Esophagus squamous epithelium (tissue), 4 donors: ENCODE results near the gene DNAH10.

ENCODE experiments used
- POLR2A ChIP-seq, 4 donors: fragments of 450-650 bp; IDR thresholded peaks; one replicate each; pipeline ENCODE4 v1.6.1; 2017; ENCODE audit warnings: antibody characterized with exemption in 4 of 4, mild to moderate bottlenecking in 4 of 4, moderate library complexity in 3 of 4
- TF ChIP-seq, protein P1 (sequence below), 6 experiments: fragments of 450-650 bp in 4 of 6; fragments of 200-600 bp in 2 of 6; sonication (generic) in 2 of 6; IDR thresholded peaks; one replicate each; pipeline ENCODE4 v1.5.1; 2016 to 2019; ENCODE audit warnings: antibody characterized with exemption in 6 of 6, mild to moderate bottlenecking in 4 of 6, moderate library complexity in 4 of 6

DNA sequence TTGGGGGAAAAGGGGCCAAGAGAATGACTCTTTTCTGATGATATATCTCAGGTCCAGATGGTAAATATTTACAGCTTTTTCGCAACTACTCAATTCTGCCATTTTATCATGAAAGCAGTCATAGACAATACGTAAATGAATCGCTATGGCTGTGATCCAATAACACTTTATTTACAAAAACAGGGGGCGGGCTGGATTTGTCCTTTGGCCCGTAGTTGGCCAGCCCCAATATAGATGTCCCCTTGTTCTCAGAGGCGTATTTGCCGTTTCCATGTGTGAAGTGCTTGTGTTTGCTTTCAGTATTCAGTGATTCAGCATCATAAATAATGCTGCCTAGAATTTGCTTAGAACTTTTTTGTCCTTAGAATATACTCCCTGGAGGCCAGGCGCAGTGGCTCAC is 133.3 kb downstream of the DNAH10 start:
- TF ChIP-seq, protein P1, sequence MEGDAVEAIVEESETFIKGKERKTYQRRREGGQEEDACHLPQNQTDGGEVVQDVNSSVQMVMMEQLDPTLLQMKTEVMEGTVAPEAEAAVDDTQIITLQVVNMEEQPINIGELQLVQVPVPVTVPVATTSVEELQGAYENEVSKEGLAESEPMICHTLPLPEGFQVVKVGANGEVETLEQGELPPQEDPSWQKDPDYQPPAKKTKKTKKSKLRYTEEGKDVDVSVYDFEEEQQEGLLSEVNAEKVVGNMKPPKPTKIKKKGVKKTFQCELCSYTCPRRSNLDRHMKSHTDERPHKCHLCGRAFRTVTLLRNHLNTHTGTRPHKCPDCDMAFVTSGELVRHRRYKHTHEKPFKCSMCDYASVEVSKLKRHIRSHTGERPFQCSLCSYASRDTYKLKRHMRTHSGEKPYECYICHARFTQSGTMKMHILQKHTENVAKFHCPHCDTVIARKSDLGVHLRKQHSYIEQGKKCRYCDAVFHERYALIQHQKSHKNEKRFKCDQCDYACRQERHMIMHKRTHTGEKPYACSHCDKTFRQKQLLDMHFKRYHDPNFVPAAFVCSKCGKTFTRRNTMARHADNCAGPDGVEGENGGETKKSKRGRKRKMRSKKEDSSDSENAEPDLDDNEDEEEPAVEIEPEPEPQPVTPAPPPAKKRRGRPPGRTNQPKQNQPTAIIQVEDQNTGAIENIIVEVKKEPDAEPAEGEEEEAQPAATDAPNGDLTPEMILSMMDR (IDR thresholded peaks at IDR 0.05), result no peak
- TF ChIP-seq POLR2A (IDR thresholded peaks at IDR 0.05), result no peak
